Stomach (tissue), 4 donors: ENCODE data around the gene UCHL1.

ENCODE experiments used
- CTCF ChIP-seq, 7 experiments: fragments of 450-650 bp in 4 of 7; fragments of 200-600 bp in 3 of 7; sonication (generic) in 3 of 7; IDR thresholded peaks; one replicate each; pipeline ENCODE4 v1.5.1; 2016 to 2019; ENCODE audit warnings: antibody characterized with exemption in 7 of 7, control low read depth in 2 of 7, mild to moderate bottlenecking in 1 of 7
- POLR2A ChIP-seq, 4 donors: fragments of 450-650 bp; IDR thresholded peaks; one replicate each; pipeline ENCODE4 v1.6.1; 2016; ENCODE audit warnings: antibody characterized with exemption in 4 of 4, control low read depth in 2 of 4, mild to moderate bottlenecking in 1 of 4, moderate library complexity in 1 of 4
- POLR2AphosphoS5 ChIP-seq, 3 donors: sonication (generic); formaldehyde crosslinking; IDR thresholded peaks; one replicate each; pipeline ENCODE4 v1.6.1; 2016; ENCODE audit warnings: antibody characterized with exemption in 3 of 3

GRCh38 chr4:41213625-41214135 is 43.0 kb upstream of the UCHL1 start:
- TF ChIP-seq CTCF (IDR thresholded peaks at IDR 0.05) (no peak), POLR2A (IDR thresholded peaks at IDR 0.05) (no peak), POLR2AphosphoS5 (IDR thresholded peaks at IDR 0.05) (no peak)
